BJ (cell line): Measurements from ENCODE around the gene CTDSP2. TPM values are rescaled to one million over a fixed set of nuclear protein-coding genes. Genes with fewer than 3 reads are reported as not detected.
"Not testable (repeated sequence)": the region's sequence is repeated elsewhere in the genome, so short reads cannot be mapped to it uniquely, and the experiment has no call there.

Source experiments
- CTCF ChIA-PET: fragments of 350-600 bp; formaldehyde crosslinking; extraction: SDS; loops from one replicate; lab custom pipeline; 2021; ENCODE audit warnings: antibody characterized with exemption, inconsistent platforms; lab: Yijun Ruan, JAX
- POLR2A ChIA-PET: fragments of 300-600 bp; sonication (Branson Sonifier 250); formaldehyde crosslinking; extraction: SDS; loops from one replicate; lab custom pipeline; 2021; ENCODE audit warnings: antibody characterized with exemption; lab: Charles Lee
- DNase-seq: peaks from one replicate; pipeline ENCODE4 v3.0.0-alpha.2; 2011; ENCODE audit warnings: low read depth
- H3K27me3 ChIP-seq: 2 replicates; pipeline ENCODE4 v1.6.0; 2011; ENCODE audit warnings: low read length; ENCODE audit not compliant: control insufficient read depth, insufficient read depth
- H3K36me3 ChIP-seq: 2 replicates; pipeline ENCODE4 v1.5.1; 2011; ENCODE audit warnings: low read length; ENCODE audit not compliant: control insufficient read depth, insufficient read depth
- H3K4me3 ChIP-seq: 2 replicates; pipeline ENCODE4 v1.5.1; 2011; ENCODE audit warnings: low read depth, mild to moderate bottlenecking, control low read depth, low read length
- polyA plus RNA-seq: library from polyadenylated mRNA; depleted of rRNA; stranded (reverse); fragments of >200 nt; gene quantifications from 2 replicates; pipeline ENCODE4 v1.2.3, GENCODE V29; 2011
- TF ChIP-seq, protein P1 (sequence below): IDR thresholded peaks from 2 replicates; pipeline ENCODE4 v1.5.1; 2011; ENCODE audit warnings: low read depth, mild to moderate bottlenecking, control low read depth, inconsistent platforms, low read length, moderate library complexity; ENCODE audit not compliant: insufficient read depth

CTDSP2 gene
- polyA plus RNA-seq, 1 experiment: 284 TPM

DNA sequence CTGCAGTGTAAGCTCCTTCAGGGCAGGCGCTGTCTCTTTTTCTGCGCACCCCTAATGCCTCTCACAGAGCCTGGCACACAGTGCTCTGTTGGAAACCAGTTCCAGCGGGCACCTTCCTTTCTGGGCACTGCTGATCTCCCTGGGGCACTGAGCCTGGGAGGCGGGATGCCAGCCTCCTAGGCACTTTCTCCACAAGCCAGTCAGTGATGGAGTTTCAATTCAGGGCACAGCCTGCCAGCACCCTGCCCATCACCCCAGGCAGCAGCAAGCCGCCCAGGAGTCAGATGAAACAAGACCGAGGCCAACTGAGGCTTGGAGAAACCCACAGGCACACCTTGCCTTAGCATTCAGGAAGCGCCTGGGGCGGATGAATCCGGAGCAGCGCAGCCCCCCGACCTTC lies 5.7 kb upstream of the CTDSP2 start:
- ChIA-PET CTCF (interaction anchor here (1.2 to 2.1 kb wide), 4 partner anchors 10 to 45 kb away, joined by 4 to 7 read pairs (median 6); no protein-coding TSS in a partner anchor), POLR2A (no interaction called here)
- no peaks in the 10 kb centered on the region for H3K27me3 ChIP-seq
- no peak for DNase-seq
- H3K36me3 ChIP-seq: no peaks in the 10 kb centered on the region
- TF ChIP-seq, protein P1, sequence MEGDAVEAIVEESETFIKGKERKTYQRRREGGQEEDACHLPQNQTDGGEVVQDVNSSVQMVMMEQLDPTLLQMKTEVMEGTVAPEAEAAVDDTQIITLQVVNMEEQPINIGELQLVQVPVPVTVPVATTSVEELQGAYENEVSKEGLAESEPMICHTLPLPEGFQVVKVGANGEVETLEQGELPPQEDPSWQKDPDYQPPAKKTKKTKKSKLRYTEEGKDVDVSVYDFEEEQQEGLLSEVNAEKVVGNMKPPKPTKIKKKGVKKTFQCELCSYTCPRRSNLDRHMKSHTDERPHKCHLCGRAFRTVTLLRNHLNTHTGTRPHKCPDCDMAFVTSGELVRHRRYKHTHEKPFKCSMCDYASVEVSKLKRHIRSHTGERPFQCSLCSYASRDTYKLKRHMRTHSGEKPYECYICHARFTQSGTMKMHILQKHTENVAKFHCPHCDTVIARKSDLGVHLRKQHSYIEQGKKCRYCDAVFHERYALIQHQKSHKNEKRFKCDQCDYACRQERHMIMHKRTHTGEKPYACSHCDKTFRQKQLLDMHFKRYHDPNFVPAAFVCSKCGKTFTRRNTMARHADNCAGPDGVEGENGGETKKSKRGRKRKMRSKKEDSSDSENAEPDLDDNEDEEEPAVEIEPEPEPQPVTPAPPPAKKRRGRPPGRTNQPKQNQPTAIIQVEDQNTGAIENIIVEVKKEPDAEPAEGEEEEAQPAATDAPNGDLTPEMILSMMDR: no peak
- H3K4me3 ChIP-seq: no peak overlapping the region

DNA sequence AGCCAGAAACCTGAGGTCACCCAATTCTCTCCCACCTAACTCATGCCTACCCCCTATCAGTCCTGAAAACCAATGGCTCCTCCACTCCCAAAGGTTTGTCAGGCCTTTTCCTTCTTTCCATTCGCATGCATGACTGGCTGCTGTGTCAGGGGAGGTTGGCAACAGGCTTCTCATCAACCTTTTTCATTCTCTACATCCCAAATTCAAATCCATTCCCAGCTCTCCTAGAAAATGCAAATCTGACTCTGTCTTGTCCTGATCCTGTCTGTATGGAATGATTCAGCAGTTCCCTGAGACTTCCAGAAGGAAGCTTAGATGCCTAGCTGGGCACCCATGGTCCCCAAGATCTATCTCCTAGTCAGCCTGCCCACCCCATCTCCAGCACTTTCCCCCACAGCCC lies 5.0 kb upstream of the CTDSP2 start:
- Histone ChIP-seq H3K36me3 (no peaks in the 10 kb centered on the region), H3K27me3 (no peaks in the 10 kb centered on the region), H3K4me3 (no peak overlapping the region)
- DNase-seq: no peak
- POLR2A ChIA-PET: no interaction called here
- TF ChIP-seq, protein P1: no peak
- CTCF ChIA-PET: interaction anchor here (1.1 to 2.1 kb wide), 6 partner anchors 10 to 69 kb away, joined by 3 to 7 read pairs (median 4); partner anchors contain the start of gene TSFM

DNA sequence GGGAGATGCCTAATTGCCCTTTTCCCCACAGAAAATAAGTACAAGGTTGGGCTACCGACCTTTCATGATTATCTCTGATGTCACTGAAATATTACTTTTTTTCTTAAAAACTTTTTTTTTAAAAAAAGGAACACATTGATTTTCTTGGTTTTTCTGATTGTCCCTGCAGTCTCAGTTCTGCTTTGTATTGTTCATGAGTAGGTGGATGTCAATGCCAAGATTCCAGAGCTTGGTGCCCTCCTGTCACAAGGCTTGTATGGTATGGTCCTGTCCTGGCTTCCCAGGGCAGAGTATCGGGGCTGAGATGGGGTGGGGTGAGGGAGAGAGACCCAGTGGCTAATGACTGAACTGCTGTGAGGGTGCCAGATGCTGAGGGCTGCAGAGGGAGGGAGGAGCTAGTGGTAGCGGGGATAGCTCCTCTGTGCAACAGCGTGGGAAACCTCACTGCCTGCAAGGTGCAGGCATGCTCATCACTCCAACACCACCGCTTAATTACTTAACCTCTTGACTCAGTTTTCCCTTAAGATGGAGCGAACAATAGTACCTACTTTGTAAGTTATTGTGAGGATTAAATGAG lies 4.4 kb upstream of the CTDSP2 start:
- no peaks in the 10 kb centered on the region for H3K27me3 ChIP-seq
- H3K4me3 ChIP-seq: no peak overlapping the region
- CTCF ChIA-PET: interaction anchor here (1.1 to 2.1 kb wide), 5 partner anchors 10 to 68 kb away, joined by 3 to 6 read pairs (median 4); partner anchors contain the start of gene TSFM
- no peak for DNase-seq
- POLR2A ChIA-PET: no interaction called here
- TF ChIP-seq, protein P1: no peak
- H3K36me3 ChIP-seq: no peaks in the 10 kb centered on the region

DNA sequence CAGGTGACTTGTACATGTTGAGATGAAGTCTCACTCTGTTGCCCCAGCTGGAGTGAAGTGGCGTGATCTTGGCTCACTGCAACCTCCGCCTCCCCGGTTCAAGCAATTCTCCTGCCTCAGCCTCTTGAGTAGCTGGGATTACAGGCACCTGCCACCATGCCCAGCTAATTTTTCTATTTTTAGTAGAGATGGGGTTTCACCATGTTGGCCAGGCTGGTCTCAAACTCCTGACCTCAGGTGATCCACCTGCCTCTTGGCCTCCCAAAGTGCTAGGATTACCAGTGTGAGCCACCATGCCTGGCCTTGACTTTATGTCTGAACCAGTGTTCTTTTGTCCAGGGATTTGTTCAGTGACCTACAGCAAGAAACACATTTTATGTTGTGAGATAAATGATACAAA lies 2.9 kb upstream of the CTDSP2 start:
- H3K36me3 ChIP-seq, H3K27me3 ChIP-seq, CTCF ChIA-PET, H3K4me3 ChIP-seq, DNase-seq, POLR2A ChIA-PET: not testable (repeated sequence)

DNA sequence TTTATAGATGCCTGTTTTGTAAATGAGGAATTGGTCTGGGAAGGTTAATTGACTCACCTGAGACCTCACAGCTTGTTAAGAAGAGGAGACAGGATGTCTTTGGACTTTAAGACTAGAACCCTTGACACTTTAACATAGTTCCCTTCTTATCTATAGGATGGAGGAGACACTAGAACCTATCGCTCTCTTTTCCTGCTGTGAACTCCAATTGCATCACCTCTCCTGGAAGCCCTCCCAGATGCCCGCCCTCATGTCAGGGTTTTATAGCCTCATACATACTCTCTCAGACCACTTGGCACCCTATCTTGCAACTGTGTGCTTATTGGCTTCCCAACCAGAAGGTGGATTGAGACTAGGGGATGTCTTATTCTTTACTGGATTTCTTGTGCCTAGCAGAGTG lies 2.5 kb upstream of the CTDSP2 start:
- no peak for DNase-seq
- ChIA-PET POLR2A (no interaction called here), CTCF (no interaction called here)
- H3K27me3 ChIP-seq: no peaks in the 10 kb centered on the region
- TF ChIP-seq, protein P1: no peak
- no peak overlapping the region for H3K4me3 ChIP-seq
- 0 out of 2 replicates have a peak, but pooled peaks cover 1% of the 10 kb centered on the region for H3K36me3 ChIP-seq
